EH (cell line): ENCODE data around the gene PLXNA2.

ENCODE experiments used
- DNase-seq: peaks from one replicate; pipeline ENCODE4 v3.0.0-alpha.2; 2015; ENCODE audit warnings: low read depth

Gene PLXNA2

GRCh38 chr1:208090388-208091301, 153.5 kb downstream of the PLXNA2 start:
- DNase-seq = peak; percentile 96

- no peak for DNase-seq
Measured at GRCh38 chr1:208089761-208090370, 154.3 kb downstream of the PLXNA2 start.

GRCh38 chr1:208089149-208089548, 155.0 kb downstream of the PLXNA2 start:
- peak; percentile 48 for DNase-seq

- DNase-seq = no peak
Measured at GRCh38 chr1:208088319-208088718, 155.9 kb downstream of the PLXNA2 start.

- DNase-seq = peak; percentile 53
Measured at GRCh38 chr1:208085655-208086515, 158.3 kb downstream of the PLXNA2 start.

- DNase-seq = no peak
Measured at GRCh38 chr1:208084764-208085163, 159.4 kb downstream of the PLXNA2 start.

- no peak for DNase-seq
Measured at GRCh38 chr1:208084220-208084619, 160.0 kb downstream of the PLXNA2 start.

- DNase-seq = no peak
Measured at GRCh38 chr1:208083715-208084085, 160.5 kb downstream of the PLXNA2 start.

- DNase-seq = no peak
Measured at GRCh38 chr1:208083016-208083714, 161.0 kb downstream of the PLXNA2 start.

GRCh38 chr1:208081972-208082371, 162.2 kb downstream of the PLXNA2 start:
- no peak for DNase-seq

GRCh38 chr1:208080396-208081286, 163.5 kb downstream of the PLXNA2 start:
- no peak for DNase-seq

GRCh38 chr1:208079161-208079560, 165.0 kb downstream of the PLXNA2 start:
- DNase-seq = no peak

- no peak for DNase-seq
Measured at GRCh38 chr1:208078752-208079151, 165.4 kb downstream of the PLXNA2 start.

- DNase-seq = no peak
Measured at GRCh38 chr1:208077232-208078075, 166.7 kb downstream of the PLXNA2 start.

GRCh38 chr1:208074353-208074752, 169.8 kb downstream of the PLXNA2 start:
- DNase-seq = no peak

- no peak for DNase-seq
Measured at GRCh38 chr1:208071435-208072031, 172.7 kb downstream of the PLXNA2 start.

- no peak for DNase-seq
Measured at GRCh38 chr1:208069908-208070307, 174.3 kb downstream of the PLXNA2 start.

- DNase-seq = no peak
Measured at GRCh38 chr1:208069317-208069716, 174.9 kb downstream of the PLXNA2 start.

- no peak for DNase-seq
Measured at GRCh38 chr1:208068908-208069307, 175.3 kb downstream of the PLXNA2 start.
